CD4-positive, alpha-beta T cell (primary cell): Measurements from ENCODE around the gene GLRX3. TPM values are rescaled to one million over a fixed set of nuclear protein-coding genes. Genes with fewer than 3 reads are reported as not detected.

Experiments used
- ATAC-seq: fragments of 200-7000 bp; cut with Tn5 transposase; one replicate; pipeline ENCODE4 v1.10.0; 2022; ENCODE audit warnings: mild to moderate bottlenecking; ENCODE audit not compliant: poor library complexity
- CTCF ChIA-PET: fragments of 350-600 bp; sonication (Branson Sonifier 250); formaldehyde crosslinking; loops from one replicate; lab custom pipeline; 2021; ENCODE audit warnings: antibody characterized with exemption, inconsistent platforms; lab: Charles Lee
- POLR2A ChIA-PET: fragments of 350-600 bp; sonication (Branson Sonifier 250); formaldehyde crosslinking; loops from one replicate; lab custom pipeline; 2021; ENCODE audit warnings: antibody characterized with exemption, inconsistent platforms; lab: Charles Lee
- DNase-seq, 14 experiments: peaks; one replicate each; pipeline ENCODE4 v3.0.0-alpha.2; 2013 to 2020; ENCODE audit warnings: mixed read lengths in 2 of 14
- H3K27ac ChIP-seq, 2 donors: one replicate each; pipeline versions ENCODE4 v1.5.1 to v1.7.0; 2013; ENCODE audit warnings: low read length in 2 of 2, low read depth in 1 of 2, mild to moderate bottlenecking in 1 of 2
- H3K27me3 ChIP-seq, 2 experiments: 1 replicate in 1 of 2; 2 replicates in 1 of 2; pipeline versions ENCODE4 v1.6.1 to v1.7.0; 2013; ENCODE audit warnings: low read length in 2 of 2, control low read depth in 1 of 2, mild to moderate bottlenecking in 1 of 2, moderate library complexity in 1 of 2; ENCODE audit not compliant: insufficient read depth in 2 of 2, control insufficient read depth in 1 of 2
- H3K36me3 ChIP-seq: one replicate; pipeline ENCODE4 v1.6.1; 2013; ENCODE audit warnings: low read length, control low read depth; ENCODE audit not compliant: insufficient read depth
- H3K4me1 ChIP-seq: one replicate; pipeline ENCODE4 v1.6.1; 2013; ENCODE audit warnings: low read length, control low read depth; ENCODE audit not compliant: insufficient read depth
- H3K4me3 ChIP-seq: one replicate; pipeline ENCODE4 v1.5.1; 2013; ENCODE audit warnings: mild to moderate bottlenecking, low read length, moderate library complexity
- H3K9me3 ChIP-seq, 2 experiments: 1 replicate in 1 of 2; 2 replicates in 1 of 2; pipeline versions ENCODE4 v1.6.1 to v1.7.0; 2013; ENCODE audit warnings: low read length in 2 of 2, mild to moderate bottlenecking in 2 of 2, control low read depth in 1 of 2, moderate library complexity in 1 of 2; ENCODE audit not compliant: control insufficient read depth in 1 of 2, insufficient read depth in 1 of 2
- H3K27ac Mint-ChIP-seq: one replicate; pipeline ENCODE4 v1.8.0; 2020; ENCODE audit warnings: mixed read lengths
- H3K27me3 Mint-ChIP-seq: one replicate; pipeline ENCODE4 v1.8.0; 2021; ENCODE audit warnings: mixed read lengths
- H3K36me3 Mint-ChIP-seq: one replicate; pipeline ENCODE4 v1.8.0; 2021; ENCODE audit warnings: low read depth, mixed read lengths
- H3K4me1 Mint-ChIP-seq: one replicate; pipeline ENCODE4 v1.8.0; 2021; ENCODE audit warnings: low read depth, mixed read lengths
- H3K4me3 Mint-ChIP-seq: one replicate; pipeline ENCODE4 v1.8.0; 2020; ENCODE audit warnings: mild to moderate bottlenecking, mixed read lengths
- H3K9me3 Mint-ChIP-seq: one replicate; pipeline ENCODE4 v1.8.0; 2020; ENCODE audit warnings: mixed read lengths
- intact Hi-C, 2 experiments: fragments of 100-400 bp; cut with DNase I in 1 of 2; cut with micrococcal nuclease in 1 of 2; formaldehyde crosslinking; loops; one replicate each; pipeline versions ENCODE4 v1.15.1 to v1.9.0; 2023 to 2025; cut with DNase I, micrococcal nuclease
- total RNA-seq, 174 experiments: library from RNA in 2 of 174; stranded (reverse) in 2 of 174; gene quantifications; one replicate each; pipeline ENCODE4 v1.2.3 and lab custom pipeline; 2021 to 2026
- TF ChIP-seq, protein P1 (sequence below): fragments of 200-600 bp; IDR thresholded peaks from one replicate; pipeline ENCODE4 v1.8.0; 2022; ENCODE audit warnings: antibody characterized with exemption, mild to moderate bottlenecking

Gene GLRX3
- total RNA-seq, 2 experiments from 2014 or later, result 25.4 to 29.7 TPM

DNA sequence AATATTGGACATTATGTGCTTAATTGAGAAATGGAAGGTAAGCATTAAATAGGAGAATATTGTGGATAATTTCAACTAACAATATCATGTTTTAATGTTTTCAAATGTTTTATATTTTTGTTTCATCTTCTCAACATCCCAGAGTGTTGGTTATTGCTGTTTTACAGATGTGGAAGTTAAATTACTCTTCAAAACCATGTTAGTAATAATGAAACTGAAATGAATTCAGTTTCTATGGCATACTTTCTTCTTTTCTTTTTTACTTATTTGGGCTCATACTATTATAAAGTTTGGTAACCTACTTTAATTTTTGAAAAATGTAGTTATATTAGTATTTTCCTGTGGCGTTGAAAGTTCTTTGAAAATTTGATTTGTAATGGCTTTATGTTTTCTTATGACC lies 4.2 kb downstream of the GLRX3 start:
- no peak overlapping the region for H3K27ac Mint-ChIP-seq
- intact Hi-C loops, result no loop called here
- H3K9me3 Mint-ChIP-seq, result no peaks in the 10 kb centered on the region
- H3K9me3 ChIP-seq, result no peaks in the 10 kb centered on the region
- CTCF ChIA-PET, result interaction anchor here (1.0 kb wide), 1 partner anchor 31 kb away, joined by 6 read pairs; no protein-coding TSS in a partner anchor
- H3K27me3 ChIP-seq, result no peaks in the 10 kb centered on the region
- no peak for ATAC-seq
- peaks cover 21% of the 10 kb centered on the region for H3K36me3 Mint-ChIP-seq
- no peaks in the 10 kb centered on the region for H3K36me3 ChIP-seq
- peak overlapping the region; percentile 18 for H3K4me3 Mint-ChIP-seq
- POLR2A ChIA-PET, result interaction anchor here (6.4 kb wide), 1 partner anchor 30 kb away, joined by 212 read pairs; the partner anchor contains the start of gene C10orf143
- no peaks in the 10 kb centered on the region for H3K27me3 Mint-ChIP-seq
- TF ChIP-seq, protein P1, sequence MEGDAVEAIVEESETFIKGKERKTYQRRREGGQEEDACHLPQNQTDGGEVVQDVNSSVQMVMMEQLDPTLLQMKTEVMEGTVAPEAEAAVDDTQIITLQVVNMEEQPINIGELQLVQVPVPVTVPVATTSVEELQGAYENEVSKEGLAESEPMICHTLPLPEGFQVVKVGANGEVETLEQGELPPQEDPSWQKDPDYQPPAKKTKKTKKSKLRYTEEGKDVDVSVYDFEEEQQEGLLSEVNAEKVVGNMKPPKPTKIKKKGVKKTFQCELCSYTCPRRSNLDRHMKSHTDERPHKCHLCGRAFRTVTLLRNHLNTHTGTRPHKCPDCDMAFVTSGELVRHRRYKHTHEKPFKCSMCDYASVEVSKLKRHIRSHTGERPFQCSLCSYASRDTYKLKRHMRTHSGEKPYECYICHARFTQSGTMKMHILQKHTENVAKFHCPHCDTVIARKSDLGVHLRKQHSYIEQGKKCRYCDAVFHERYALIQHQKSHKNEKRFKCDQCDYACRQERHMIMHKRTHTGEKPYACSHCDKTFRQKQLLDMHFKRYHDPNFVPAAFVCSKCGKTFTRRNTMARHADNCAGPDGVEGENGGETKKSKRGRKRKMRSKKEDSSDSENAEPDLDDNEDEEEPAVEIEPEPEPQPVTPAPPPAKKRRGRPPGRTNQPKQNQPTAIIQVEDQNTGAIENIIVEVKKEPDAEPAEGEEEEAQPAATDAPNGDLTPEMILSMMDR, result no peak
- peaks cover 54% of the 10 kb centered on the region for H3K4me1 Mint-ChIP-seq
- no peak overlapping the region for H3K27ac ChIP-seq
- DNase-seq, result no peak
- peaks cover 54% of the 10 kb centered on the region for H3K4me1 ChIP-seq
- H3K4me3 ChIP-seq, result no peak overlapping the region

DNA sequence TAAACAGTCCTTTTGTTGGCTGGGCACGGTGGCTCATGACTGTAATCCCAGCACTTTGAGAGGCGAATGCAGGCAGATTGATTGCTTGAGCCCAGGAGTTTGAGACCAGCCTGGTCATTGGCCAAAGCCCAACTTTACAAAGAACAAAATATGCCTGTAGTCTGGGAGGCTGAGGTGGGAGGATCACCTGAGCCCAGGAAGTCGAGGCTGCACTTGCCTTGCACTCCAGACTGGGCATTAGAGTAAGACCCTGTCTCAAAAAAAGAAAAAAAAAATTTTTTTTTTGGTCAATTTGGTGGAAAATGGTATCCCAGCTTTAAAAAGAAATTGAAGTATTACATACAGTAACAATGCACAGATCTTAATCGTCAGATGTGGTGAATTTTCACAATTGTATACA lies 4.8 kb downstream of the GLRX3 start:
- no peak overlapping the region for H3K4me3 ChIP-seq
- Mint-ChIP-seq H3K4me3 (peak overlapping the region; percentile 18), H3K27me3 (no peaks in the 10 kb centered on the region), H3K36me3 (peaks cover 24% of the 10 kb centered on the region), H3K9me3 (no peaks in the 10 kb centered on the region), H3K27ac (peak overlapping the region; percentile 16), H3K4me1 (peaks cover 56% of the 10 kb centered on the region)
- TF ChIP-seq, protein P1, result no peak
- H3K4me1 ChIP-seq, result peaks cover 51% of the 10 kb centered on the region
- H3K27me3 ChIP-seq, result no peaks in the 10 kb centered on the region
- intact Hi-C loops, result no loop called here
- ChIA-PET POLR2A (interaction anchor here (2.1 kb wide), 1 partner anchor 30 kb away, joined by 15 read pairs; the partner anchor contains the start of gene C10orf143), CTCF (interaction anchor here (1.9 kb wide), 1 partner anchor 31 kb away, joined by 5 read pairs; the partner anchor contains the start of gene C10orf143)
- DNase-seq (no peak), ATAC-seq (no peak)
- H3K36me3 ChIP-seq, result peaks cover 3% of the 10 kb centered on the region
- H3K27ac ChIP-seq, result no peak overlapping the region
- no peaks in the 10 kb centered on the region for H3K9me3 ChIP-seq

DNA sequence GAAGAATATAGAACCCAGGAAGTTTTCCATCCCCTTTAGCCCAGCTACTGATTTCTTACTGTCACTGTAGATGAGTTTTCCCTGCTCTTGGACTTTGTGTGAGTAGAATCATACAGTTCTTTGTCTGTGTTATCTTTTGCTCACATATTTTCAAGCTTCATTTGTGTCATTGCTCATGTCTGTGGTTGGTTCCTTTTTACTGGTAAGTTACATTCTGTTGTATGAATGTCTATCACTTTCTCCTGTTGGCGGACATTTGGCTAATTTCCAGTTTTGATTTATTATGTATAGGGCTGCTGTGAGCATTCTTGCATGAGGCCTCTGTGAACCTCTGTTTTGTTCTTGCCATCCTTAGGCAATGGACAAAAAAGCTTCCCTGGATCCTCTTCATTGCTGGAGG lies 5.3 kb downstream of the GLRX3 start:
- no peak overlapping the region for H3K27ac ChIP-seq
- DNase-seq, result no peak
- Mint-ChIP-seq H3K27ac (peak overlapping the region; percentile 16), H3K4me1 (peaks cover 60% of the 10 kb centered on the region), H3K4me3 (no peak overlapping the region), H3K36me3 (peaks cover 28% of the 10 kb centered on the region), H3K27me3 (no peaks in the 10 kb centered on the region), H3K9me3 (no peaks in the 10 kb centered on the region)
- ATAC-seq, result no peak
- CTCF ChIA-PET, result interaction anchor here (1.9 kb wide), 1 partner anchor 32 kb away, joined by 5 read pairs; the partner anchor contains the start of gene C10orf143
- H3K4me3 ChIP-seq, result no peak overlapping the region
- H3K9me3 ChIP-seq, result no peaks in the 10 kb centered on the region
- H3K36me3 ChIP-seq, result peaks cover 6% of the 10 kb centered on the region
- TF ChIP-seq, protein P1, result no peak
- peaks cover 53% of the 10 kb centered on the region for H3K4me1 ChIP-seq
- H3K27me3 ChIP-seq, result no peaks in the 10 kb centered on the region
- POLR2A ChIA-PET, result interaction anchor here (2.1 kb wide), 1 partner anchor 31 kb away, joined by 15 read pairs; the partner anchor contains the start of gene C10orf143
- intact Hi-C loops, result no loop called here
